GM12878 (cell line): Measurements from ENCODE around the gene CALML4. TPM values are rescaled to one million over a fixed set of nuclear protein-coding genes. Genes with fewer than 3 reads are reported as not detected.
A peak's percentile ranks its signal among the peaks of the same experiment; 100 is the strongest.

Source experiments
- ATAC-seq: fragments of 200-7000 bp; cut with Tn5 transposase; 3 replicates; pipeline ENCODE4 v1.9.1; 2020; ENCODE audit warnings: mild to moderate bottlenecking, moderate library complexity
- BruUV-seq: library from RNA; stranded (reverse); fragments of 400-500 nt; replicated peaks from 2 replicates; lab custom pipeline; 2021; lab: Mats Ljungman, UMichigan
- CTCF ChIA-PET: fragments of 300-600 bp; sonication (Branson Sonifier 250); formaldehyde crosslinking; extraction: SDS; loops from one replicate; lab custom pipeline; 2021; ENCODE audit warnings: inconsistent platforms; lab: Yijun Ruan, JAX
- POLR2A ChIA-PET: fragments of 350-600 bp; formaldehyde crosslinking; extraction: SDS; loops from one replicate; lab custom pipeline; 2021; ENCODE audit warnings: inconsistent platforms; lab: Charles Lee
- RAD21 ChIA-PET: fragments of 300-600 bp; sonication (Branson Sonifier 250); formaldehyde crosslinking; loops from one replicate; lab custom pipeline; 2023; ENCODE audit warnings: antibody characterized with exemption; ENCODE audit not compliant: unreplicated experiment; lab: Charles Lee
- SMC1A ChIA-PET: fragments of 300-600 bp; sonication (Branson Sonifier 250); formaldehyde crosslinking; loops from one replicate; lab custom pipeline; 2023; ENCODE audit not compliant: unreplicated experiment, uncharacterized antibody; lab: Charles Lee
- DNase-seq: peaks from one replicate; pipeline ENCODE4 v3.0.0-alpha.2; 2011; ENCODE audit warnings: low read depth, low spot score
- FAIRE-seq: peaks from 3 replicates; lab custom pipeline; 2011; peaks lifted over from hg19 to GRCh38; lab: Jason Lieb, UNC
- H2AFZ ChIP-seq: 2 replicates; pipeline ENCODE4 v1.6.0; 2011; ENCODE audit warnings: low read depth, low read length, control low read depth; ENCODE audit not compliant: control insufficient read depth
- H3K27ac ChIP-seq: 2 replicates; pipeline ENCODE4 v1.5.1; 2011; ENCODE audit warnings: control low read depth; ENCODE audit not compliant: control insufficient read depth, insufficient read depth
- H3K27me3 ChIP-seq, 2 experiments: replicated peaks in 1 of 2; 2 replicates each; pipeline versions ENCODE4 v1.6.0 to v1.6.1; 2011; ENCODE audit warnings: low read length in 1 of 2; ENCODE audit not compliant: control insufficient read depth in 2 of 2, insufficient read depth in 2 of 2
- H3K36me3 ChIP-seq, 2 experiments: 2 replicates each; pipeline ENCODE4 v1.5.1; 2011; ENCODE audit warnings: low read length in 1 of 2; ENCODE audit not compliant: control insufficient read depth in 2 of 2, insufficient read depth in 2 of 2
- H3K4me1 ChIP-seq: 2 replicates; pipeline ENCODE4 v1.6.1; 2011; ENCODE audit warnings: mild to moderate bottlenecking, low read length, moderate library complexity, mixed read lengths; ENCODE audit not compliant: control insufficient read depth, insufficient read depth
- H3K4me2 ChIP-seq: 2 replicates; pipeline ENCODE4 v1.6.0; 2011; ENCODE audit warnings: control low read depth; ENCODE audit not compliant: control insufficient read depth, insufficient read depth
- H3K4me3 ChIP-seq: fragments of 200-600 bp; sonication (generic); 2 replicates; pipeline ENCODE4 v1.5.1; 2016
- H3K79me2 ChIP-seq: 2 replicates; pipeline ENCODE4 v1.6.0; 2011; ENCODE audit warnings: low read length; ENCODE audit not compliant: control insufficient read depth, insufficient read depth
- H3K9ac ChIP-seq: 2 replicates; pipeline ENCODE4 v1.8.0; 2011; ENCODE audit warnings: low read length, control low read depth, mixed read lengths; ENCODE audit not compliant: control insufficient read depth, insufficient read depth
- H3K9me3 ChIP-seq: replicated peaks from 3 replicates; pipeline ENCODE4 v1.5.1; 2011; ENCODE audit warnings: mild to moderate bottlenecking, low read length; ENCODE audit not compliant: control insufficient read depth, insufficient read depth
- H4K20me1 ChIP-seq: 2 replicates; pipeline ENCODE4 v1.6.0; 2011; ENCODE audit not compliant: control insufficient read depth, insufficient read depth
- BACH1 ChIP-seq: fragments of 450-650 bp; IDR thresholded peaks from 2 replicates; pipeline ENCODE4 v1.6.1; 2017; ENCODE audit warnings: mild to moderate bottlenecking, borderline replicate concordance
- POLR2A ChIP-seq: IDR thresholded peaks from 2 replicates; pipeline ENCODE4 v1.6.1; 2011; ENCODE audit warnings: low read depth, mild to moderate bottlenecking, low read length
- POLR2AphosphoS2 ChIP-seq: IDR thresholded peaks from 2 replicates; pipeline ENCODE4 v1.6.1; 2011; ENCODE audit warnings: low read depth, mild to moderate bottlenecking, low read length, improper control_type of control experiment, moderate library complexity
- WGBS: methylation state at CpG from one replicate; pipeline ENCODE4 v1.1.6; 2016; ENCODE audit warnings: low lambda C conversion rate; ENCODE audit not compliant: insufficient replicate concordance, insufficient coverage; ENCODE audit errors: missing lambda C conversion rate; 5-methylcytosine and 5-hydroxymethylcytosine counted together
- in situ Hi-C: fragments of 300-500 bp; cut with MboI; formaldehyde crosslinking; loops from 9 replicates; pipeline ENCODE4 v1.14.3; 2018; ENCODE audit warnings: mixed read lengths
- intact Hi-C: fragments of 100-400 bp; cut with micrococcal nuclease; formaldehyde crosslinking; loops from one replicate; pipeline ENCODE4 v1.14.2; 2022; ENCODE audit not compliant: unreplicated experiment
- polyA plus RNA-seq, 11 experiments: library from polyadenylated mRNA; depleted of rRNA in 4 of 11; unstranded in 6 of 11; stranded (reverse) in 5 of 11; fragments of >200 nt; fragmentation: Nextera tagmentation in 4 of 11; fragmentation: Illumina TruSeq in 1 of 11; extraction: Ambion mirVana in 4 of 11; extraction: Trizol in 1 of 11; gene quantifications; 1 replicate in 1 of 11; 2 replicates in 10 of 11; pipeline versions ENCODE4 v1.2.1 to v1.2.3, GENCODE V29; 2011 to 2016; ENCODE audit warnings: inconsistent platforms in 2 of 11, missing spikeins in 2 of 11, low read depth in 1 of 11
- total RNA-seq, 4 experiments: library from RNA; depleted of rRNA in 3 of 4; stranded (reverse); fragments of >200 nt in 3 of 4; fragmentation: Illumina TruSeq in 1 of 4; extraction: Trizol in 1 of 4; gene quantifications; 2 replicates each; pipeline versions ENCODE4 v1.2.1 to v1.2.3, GENCODE V29; 2013 to 2021
- TF ChIP-seq, protein P1 (sequence below), 3 experiments: IDR thresholded peaks in 2 of 3; conservative IDR thresholded peaks in 1 of 3; 2 replicates each; pipeline ENCODE4 v1.5.1; 2011; ENCODE audit warnings: low read depth in 3 of 3, low read length in 3 of 3, mild to moderate bottlenecking in 3 of 3, control low read depth in 2 of 3, moderate library complexity in 2 of 3, inconsistent platforms in 1 of 3, mixed read lengths in 1 of 3; ENCODE audit not compliant: control insufficient read depth in 2 of 3, insufficient read depth in 1 of 3; ENCODE audit errors: extremely low read depth in 1 of 3

CALML4 gene
- total and polyA plus RNA-seq, 10 of the 15 experiments (the other 5 are each of a cell fraction or from before 2014, with no cell fraction given) = 1.7 to 15.9 (median 5.1) TPM

DNA sequence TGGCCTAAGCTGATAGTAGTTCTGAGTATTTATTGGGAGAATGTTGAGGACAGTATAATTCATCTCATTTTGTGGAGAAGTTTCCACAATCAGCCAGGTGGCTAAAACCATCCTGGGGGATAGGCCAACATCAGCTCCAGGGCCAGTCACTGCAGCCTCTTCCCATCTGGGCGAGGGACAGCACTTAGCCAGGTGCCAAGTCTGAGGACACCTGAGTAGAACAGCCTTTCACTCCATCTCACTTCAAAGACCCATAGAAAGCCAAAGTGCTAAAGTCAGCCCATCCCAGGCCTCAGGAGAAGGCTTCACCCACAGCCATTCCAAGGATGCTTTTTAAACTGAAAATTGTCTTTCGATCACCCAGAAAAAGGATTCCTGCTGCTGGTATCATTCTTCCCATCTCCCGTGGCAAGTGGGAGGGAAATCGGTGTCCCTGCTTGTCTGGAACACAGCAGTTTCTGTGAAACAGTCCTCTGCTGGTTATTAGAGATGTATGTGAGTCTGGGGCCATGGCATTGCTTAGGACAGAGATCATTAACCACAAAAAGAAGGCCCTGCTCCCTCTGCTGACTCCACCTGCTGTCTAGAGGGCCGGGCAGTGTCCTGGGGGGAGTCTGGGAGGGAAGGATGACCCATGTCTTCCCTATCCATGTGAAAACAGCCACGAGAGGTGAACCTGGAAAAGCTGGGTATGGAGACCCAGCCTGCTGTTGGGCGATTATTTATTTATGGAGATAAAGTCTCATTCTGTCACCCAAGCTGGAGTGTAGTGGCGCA, 9.6 kb downstream of the CALML4 start:
- ATAC-seq = no peak
- intact Hi-C loops = no loop called here
- POLR2A ChIA-PET = interaction anchor here (0.6 kb wide), 1 partner anchor 31 kb away, joined by 3 read pairs; no protein-coding TSS in a partner anchor
- H3K27me3 ChIP-seq = no peaks in the 10 kb centered on the region
- WGBS = 97% methylated on average over 8 of the region's 8 CpGs
- no peak overlapping the region for H3K4me3 ChIP-seq
- no peak for FAIRE-seq
- peaks cover 11 to 17% of the 10 kb centered on the region in 2 experiments for H3K36me3 ChIP-seq
- TF ChIP-seq BACH1 (no peak), POLR2AphosphoS2 (peak; percentile 35; the same call in 1 of the 2 replicates), POLR2A (peak; percentile 32; the same call in 1 of the 2 replicates)
- TF ChIP-seq, protein P1, sequence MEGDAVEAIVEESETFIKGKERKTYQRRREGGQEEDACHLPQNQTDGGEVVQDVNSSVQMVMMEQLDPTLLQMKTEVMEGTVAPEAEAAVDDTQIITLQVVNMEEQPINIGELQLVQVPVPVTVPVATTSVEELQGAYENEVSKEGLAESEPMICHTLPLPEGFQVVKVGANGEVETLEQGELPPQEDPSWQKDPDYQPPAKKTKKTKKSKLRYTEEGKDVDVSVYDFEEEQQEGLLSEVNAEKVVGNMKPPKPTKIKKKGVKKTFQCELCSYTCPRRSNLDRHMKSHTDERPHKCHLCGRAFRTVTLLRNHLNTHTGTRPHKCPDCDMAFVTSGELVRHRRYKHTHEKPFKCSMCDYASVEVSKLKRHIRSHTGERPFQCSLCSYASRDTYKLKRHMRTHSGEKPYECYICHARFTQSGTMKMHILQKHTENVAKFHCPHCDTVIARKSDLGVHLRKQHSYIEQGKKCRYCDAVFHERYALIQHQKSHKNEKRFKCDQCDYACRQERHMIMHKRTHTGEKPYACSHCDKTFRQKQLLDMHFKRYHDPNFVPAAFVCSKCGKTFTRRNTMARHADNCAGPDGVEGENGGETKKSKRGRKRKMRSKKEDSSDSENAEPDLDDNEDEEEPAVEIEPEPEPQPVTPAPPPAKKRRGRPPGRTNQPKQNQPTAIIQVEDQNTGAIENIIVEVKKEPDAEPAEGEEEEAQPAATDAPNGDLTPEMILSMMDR (IDR thresholded peaks at IDR 0.05 in 2 of 3, conservative IDR thresholded peaks at IDR 0.05 in 1 of 3; ENCODE audit: control insufficient read depth in 2 of 3, extremely low read depth in 1 of 3, insufficient read depth in 1 of 3, low read depth in 3 of 3, low read length in 3 of 3) = 0 out of 6 replicates have a peak, but pooled peaks of 1 of the 3 experiments have one; percentile 1
- TF ChIP-seq, all 136 proteins: peak for 3
- CTCF ChIA-PET = interaction anchor here (0.6 to 2.8 kb wide), 6 partner anchors 57 to 332 kb away, joined by 3 to 12 read pairs (median 3); no protein-coding TSS in a partner anchor
- Histone ChIP-seq H2AFZ (no peak overlapping the region), H3K4me2 (no peak overlapping the region), H3K9ac (no peak overlapping the region), H3K4me1 (no peaks in the 10 kb centered on the region), H3K9me3 (no peaks in the 10 kb centered on the region), H3K27ac (no peak overlapping the region), H3K79me2 (no peaks in the 10 kb centered on the region), H4K20me1 (no peaks in the 10 kb centered on the region)
- BruUV-seq = no TSS peak
- in situ Hi-C loops = no loop called here
- no peak for DNase-seq
- RAD21 ChIA-PET = interaction anchor here (0.5 to 1.3 kb wide), 2 partner anchors 332 to 337 kb away, joined by 3 to 6 read pairs; no protein-coding TSS in a partner anchor
- SMC1A ChIA-PET = interaction anchor here (1.0 to 2.9 kb wide), 3 partner anchors 27 to 58 kb away, joined by 3 to 8 read pairs (median 3); no protein-coding TSS in a partner anchor
